CD14-positive monocyte (primary cell): ENCODE data around the gene GLDC. TPM values are rescaled to one million over a fixed set of nuclear protein-coding genes. Genes with fewer than 3 reads are reported as not detected.
A peak's percentile ranks its signal among the peaks of the same experiment; 100 is the strongest.

Experiments used
- DNase-seq, 3 donors: peaks; one replicate each; pipeline ENCODE4 v3.0.0-alpha.2; 2011 to 2022
- H2AFZ ChIP-seq: 2 replicates; pipeline ENCODE4 v1.6.0; 2012; ENCODE audit warnings: mild to moderate bottlenecking, low read depth, low read length, inconsistent platforms; ENCODE audit not compliant: insufficient read depth, poor library complexity, severe bottlenecking
- H3K27ac ChIP-seq, 2 donors: 1 replicate in 1 of 2; 2 replicates in 1 of 2; pipeline ENCODE4 v1.5.1; 2012 to 2013; ENCODE audit warnings: low read length in 2 of 2, control low read depth in 1 of 2, inconsistent platforms in 1 of 2, low read depth in 1 of 2, mild to moderate bottlenecking in 1 of 2
- H3K27me3 ChIP-seq, 2 donors: one replicate each; pipeline versions ENCODE4 v1.6.0 to v1.6.1; 2011 to 2013; ENCODE audit warnings: low read length in 2 of 2; ENCODE audit not compliant: control insufficient read depth in 2 of 2, insufficient read depth in 2 of 2
- H3K36me3 ChIP-seq, 2 donors: replicated peaks in 1 of 2; 1 replicate in 1 of 2; 2 replicates in 1 of 2; pipeline versions ENCODE4 v1.5.1 to v1.6.1; 2012 to 2013; ENCODE audit warnings: low read length in 2 of 2, control low read depth in 1 of 2, inconsistent platforms in 1 of 2, mild to moderate bottlenecking in 1 of 2; ENCODE audit not compliant: insufficient read depth in 2 of 2, control insufficient read depth in 1 of 2
- H3K4me1 ChIP-seq, 2 donors: 1 replicate in 1 of 2; 2 replicates in 1 of 2; pipeline versions ENCODE4 v1.5.1 to v1.6.1; 2012 to 2013; ENCODE audit warnings: low read length in 2 of 2, control low read depth in 1 of 2, inconsistent platforms in 1 of 2, mild to moderate bottlenecking in 1 of 2, moderate library complexity in 1 of 2; ENCODE audit not compliant: insufficient read depth in 2 of 2, control insufficient read depth in 1 of 2
- H3K4me2 ChIP-seq: replicated peaks from 2 replicates; pipeline ENCODE3; 2012; ENCODE audit warnings: low read length, moderate library complexity, mild to moderate bottlenecking; ENCODE audit not compliant: poor library complexity, severe bottlenecking; ENCODE audit errors: extremely low read depth
- H3K4me3 ChIP-seq, 3 experiments: fragments of 200-600 bp in 1 of 3; sonication (generic) in 1 of 3; replicated peaks in 1 of 3; 1 replicate in 2 of 3; 2 replicates in 1 of 3; pipeline ENCODE4 v1.5.1; 2011 to 2013; ENCODE audit warnings: low read length in 3 of 3, mild to moderate bottlenecking in 3 of 3, control low read depth in 2 of 3, low read depth in 2 of 3, inconsistent platforms in 1 of 3, moderate library complexity in 1 of 3
- H3K79me2 ChIP-seq: 2 replicates; pipeline ENCODE4 v1.6.0; 2012; ENCODE audit warnings: mild to moderate bottlenecking, control low read depth, inconsistent platforms, low read length, moderate library complexity; ENCODE audit not compliant: insufficient read depth
- H3K9ac ChIP-seq: 2 replicates; pipeline ENCODE4 v1.6.0; 2017; ENCODE audit warnings: low read length, mild to moderate bottlenecking; ENCODE audit not compliant: insufficient read depth, poor library complexity, severe bottlenecking
- H3K9me3 ChIP-seq, 2 donors: replicated peaks in 1 of 2; 1 replicate in 1 of 2; 2 replicates in 1 of 2; pipeline versions ENCODE4 v1.5.1 to v1.6.1; 2012 to 2013; ENCODE audit warnings: low read length in 2 of 2, control low read depth in 1 of 2; ENCODE audit not compliant: control insufficient read depth in 1 of 2, insufficient read depth in 1 of 2
- H4K20me1 ChIP-seq: 2 replicates; pipeline ENCODE4 v1.6.0; 2012; ENCODE audit warnings: mild to moderate bottlenecking, low read length, control low read depth, moderate library complexity; ENCODE audit not compliant: insufficient read depth
- H3K27ac Mint-ChIP-seq, 7 donors: one replicate each; pipeline ENCODE4 v1.8.0; 2020; ENCODE audit warnings: mild to moderate bottlenecking in 7 of 7, mixed read lengths in 7 of 7, moderate library complexity in 6 of 7, inconsistent platforms in 2 of 7
- H3K27me3 Mint-ChIP-seq, 3 donors: one replicate each; pipeline ENCODE4 v1.8.0; 2021 to 2022; ENCODE audit warnings: low read depth in 3 of 3, mild to moderate bottlenecking in 3 of 3, mixed read lengths in 3 of 3, moderate library complexity in 3 of 3, inconsistent platforms in 1 of 3
- H3K36me3 Mint-ChIP-seq, 2 donors: one replicate each; pipeline ENCODE4 v1.8.0; 2020; ENCODE audit warnings: mixed read lengths in 2 of 2, inconsistent platforms in 1 of 2, mild to moderate bottlenecking in 1 of 2
- H3K4me1 Mint-ChIP-seq: one replicate; pipeline ENCODE4 v1.8.0; 2020; ENCODE audit warnings: mild to moderate bottlenecking, mixed read lengths
- H3K4me3 Mint-ChIP-seq, 2 donors: one replicate each; pipeline ENCODE4 v1.8.0; 2020; ENCODE audit warnings: mild to moderate bottlenecking in 2 of 2, mixed read lengths in 2 of 2, moderate library complexity in 1 of 2
- H3K9me3 Mint-ChIP-seq, 7 donors: one replicate each; pipeline ENCODE4 v1.8.0; 2020 to 2022; ENCODE audit warnings: mixed read lengths in 7 of 7, mild to moderate bottlenecking in 6 of 7, moderate library complexity in 6 of 7, inconsistent platforms in 2 of 7
- CTCF ChIP-seq: fragments of 200-600 bp; IDR thresholded peaks from one replicate; pipeline ENCODE4 v1.8.0; 2022; ENCODE audit warnings: antibody characterized with exemption, mild to moderate bottlenecking
- WGBS: methylation state at CpG from one replicate; pipeline ENCODE4 v1.1.5; 2013; ENCODE audit warnings: missing lambda C conversion rate; ENCODE audit not compliant: insufficient coverage; 5-methylcytosine and 5-hydroxymethylcytosine counted together
- intact Hi-C, 2 donors: fragments of 100-400 bp; cut with micrococcal nuclease; formaldehyde crosslinking; loops; one replicate each; pipeline versions ENCODE4 v1.15.0 to v1.15.1; 2023
- polyA plus RNA-seq, 3 donors: library from polyadenylated mRNA; depleted of rRNA in 1 of 3; unstranded in 2 of 3; stranded (reverse) in 1 of 3; fragments of 300-500 nt in 2 of 3; fragments of >200 nt in 1 of 3; fragmentation: Illumina TruSeq in 2 of 3; gene quantifications; 1 replicate in 2 of 3; 2 replicates in 1 of 3; pipeline ENCODE4 v1.2.3, GENCODE V29; 2012 to 2021

Gene GLDC
- polyA plus RNA-seq, 3 donors = not detected

DNA sequence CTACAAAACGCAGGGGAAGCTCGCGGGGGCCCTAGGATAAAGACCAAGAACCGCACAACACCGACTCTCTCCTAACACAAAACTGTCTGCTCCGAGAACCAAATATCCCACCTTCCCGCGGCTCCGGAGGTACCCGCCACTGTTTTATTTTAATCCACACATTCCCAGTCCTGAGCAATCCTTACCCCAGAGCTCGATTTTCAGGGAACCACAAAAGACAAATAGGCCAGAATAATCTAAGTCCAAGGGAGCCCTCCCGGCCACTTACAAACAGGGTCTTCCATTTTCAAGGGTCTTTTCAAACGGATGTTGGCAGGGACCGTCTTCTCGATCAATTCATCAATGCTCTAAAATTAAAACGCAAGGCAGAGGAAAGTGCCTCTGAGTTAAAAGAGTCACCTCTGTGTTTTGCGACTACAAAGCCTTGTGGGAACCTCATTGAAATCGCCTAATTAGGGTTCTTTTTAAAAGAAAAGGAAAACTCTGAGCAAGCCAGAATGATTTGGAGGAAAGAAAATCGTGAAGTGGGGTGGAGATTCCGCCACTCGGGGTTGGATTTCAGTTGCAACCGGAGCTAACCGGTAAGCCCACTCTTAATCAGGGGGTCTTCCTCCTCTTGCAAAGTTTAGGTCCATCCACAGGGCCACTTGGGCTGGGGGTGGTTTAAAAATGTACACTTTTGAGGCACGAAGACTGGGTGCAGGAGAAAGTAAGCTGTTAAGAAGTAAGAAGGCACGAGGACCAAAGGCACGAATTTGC, 1.0 kb downstream of the GLDC start:
- peaks cover 0 to 2% of the 10 kb centered on the region in 2 donors for H3K36me3 Mint-ChIP-seq
- no peak for TF ChIP-seq CTCF
- DNase-seq = no peak
- H3K9me3 ChIP-seq = peaks cover 0 to 4% of the 10 kb centered on the region in 2 donors
- no peaks in the 10 kb centered on the region for H3K79me2 ChIP-seq
- no peak overlapping the region for H3K9ac ChIP-seq
- peaks cover 58 to 83% (median 75%) of the 10 kb centered on the region in 3 donors for H3K27me3 Mint-ChIP-seq
- H3K4me1 Mint-ChIP-seq = peaks cover 20% of the 10 kb centered on the region
- H4K20me1 ChIP-seq = no peaks in the 10 kb centered on the region
- H3K9me3 Mint-ChIP-seq = peaks cover 0 to 22% (median 10%) of the 10 kb centered on the region in 7 donors
- no peak overlapping the region for H3K4me3 ChIP-seq
- peak overlapping the region in 1 of 2 donors; percentile 82 for H3K4me3 Mint-ChIP-seq
- H2AFZ ChIP-seq = peak overlapping the region; percentile 21
- peak overlapping the region; percentile 44 for H3K4me2 ChIP-seq
- peaks cover 44 to 76% of the 10 kb centered on the region in 2 donors for H3K27me3 ChIP-seq
- intact Hi-C loops = no loop called here
- no peak overlapping the region for H3K27ac Mint-ChIP-seq
- no peaks in the 10 kb centered on the region for H3K36me3 ChIP-seq
- H3K27ac ChIP-seq = no peak overlapping the region
- WGBS = 5% methylated on average over 22 of the region's 26 CpGs
- peaks cover 10 to 13% of the 10 kb centered on the region in 2 donors for H3K4me1 ChIP-seq

- peaks cover 0 to 17% (median 5%) of the 10 kb centered on the region in 7 donors for H3K9me3 Mint-ChIP-seq
- peaks cover 0 to 2% of the 10 kb centered on the region in 2 donors for H3K36me3 Mint-ChIP-seq
- Histone ChIP-seq H3K4me1 (peaks cover 10 to 13% of the 10 kb centered on the region in 2 donors), H3K9me3 (peaks cover 0 to 4% of the 10 kb centered on the region in 2 donors), H3K4me2 (no peak overlapping the region), H4K20me1 (no peaks in the 10 kb centered on the region), H3K4me3 (no peak overlapping the region), H3K27me3 (peaks cover 35 to 63% of the 10 kb centered on the region in 2 donors), H3K9ac (no peak overlapping the region), H2AFZ (no peak overlapping the region), H3K36me3 (no peaks in the 10 kb centered on the region), H3K79me2 (no peaks in the 10 kb centered on the region), H3K27ac (no peak overlapping the region)
- H3K27me3 Mint-ChIP-seq = peaks cover 50 to 61% (median 60%) of the 10 kb centered on the region in 3 donors
- 100% methylated on average over 1 of the region's 2 CpGs for WGBS
- H3K4me1 Mint-ChIP-seq = peaks cover 20% of the 10 kb centered on the region
- no peak overlapping the region for H3K4me3 Mint-ChIP-seq
- DNase-seq = no peak
- TF ChIP-seq CTCF = no peak
- H3K27ac Mint-ChIP-seq = no peak overlapping the region
- intact Hi-C loops = no loop called here
These were observed 3.6 kb downstream of the GLDC start for GRCh38 chr9:6641961-6642360.
